ENCODE data around the gene CDKN2D. TPM values are rescaled to one million over a fixed set of nuclear protein-coding genes. Genes with fewer than 3 reads are reported as not detected.
"Not testable (repeated sequence)": the region's sequence is repeated elsewhere in the genome, so short reads cannot be mapped to it uniquely, and the experiment has no call there.

Gene CDKN2D
- polyA plus RNA-seq, 4 donors, result 10.7 to 12.3 (median 11.8) TPM

DNA sequence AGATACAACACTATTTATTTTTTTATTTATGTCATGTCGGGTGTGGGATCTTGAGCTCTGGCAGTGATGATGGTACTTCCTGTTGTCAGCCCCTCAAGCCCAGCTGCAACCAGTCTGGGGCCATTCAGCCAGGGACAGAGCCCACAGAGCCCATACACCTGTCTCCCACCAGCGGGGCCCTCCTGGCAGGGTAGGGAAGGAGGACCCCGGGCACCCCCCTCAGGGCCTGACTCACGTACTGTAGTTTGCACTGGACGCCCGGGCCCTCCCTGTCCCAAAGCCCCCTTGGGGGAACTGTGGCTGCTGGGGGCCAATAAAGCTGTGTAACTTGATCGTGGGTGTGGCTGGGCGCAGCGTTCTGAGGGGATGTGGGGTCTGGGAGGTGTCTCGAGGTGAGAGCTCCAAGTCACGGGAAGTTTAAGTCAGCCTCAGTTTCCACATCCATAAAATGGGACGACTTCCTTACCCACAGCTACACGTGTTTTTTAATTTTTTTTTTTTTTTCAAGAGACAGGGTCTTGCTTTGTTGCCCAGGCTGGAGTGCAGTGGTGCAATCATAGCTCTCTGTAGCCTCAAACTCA, 15.6 kb downstream of the CDKN2D start:
- no peak for DNase-seq (ENCODE audit: low read depth in 4 of 4, low spot score in 3 of 4)

DNA sequence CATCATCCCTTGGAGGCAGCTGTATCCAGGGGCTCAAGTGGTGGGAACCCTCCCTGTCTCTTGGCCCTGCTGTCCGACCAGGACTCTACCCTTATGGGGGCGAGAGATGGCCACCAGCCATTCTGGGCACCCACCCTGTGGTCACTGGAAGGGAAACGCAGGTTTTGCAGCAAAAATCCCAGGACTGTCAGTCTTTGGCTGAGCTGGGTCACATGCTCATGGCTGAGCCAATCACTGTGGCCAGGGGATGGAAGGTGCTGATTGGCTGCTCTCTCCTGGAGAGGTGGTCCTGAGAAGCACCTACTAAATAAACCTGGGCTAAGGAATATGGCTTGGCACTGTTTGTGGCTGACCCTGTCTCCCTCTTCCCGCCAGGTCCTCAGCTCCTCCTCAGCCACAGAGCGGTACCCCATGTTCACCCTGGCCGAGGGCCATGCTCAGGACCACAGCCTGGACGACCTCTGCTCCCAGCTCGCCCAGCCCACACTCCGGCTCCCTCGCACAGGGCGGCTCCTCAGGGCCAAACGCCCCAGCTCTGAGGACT, 16.2 kb downstream of the CDKN2D start:
- DNase-seq (ENCODE audit: low read depth in 4 of 4, low spot score in 3 of 4), result no peak

DNA sequence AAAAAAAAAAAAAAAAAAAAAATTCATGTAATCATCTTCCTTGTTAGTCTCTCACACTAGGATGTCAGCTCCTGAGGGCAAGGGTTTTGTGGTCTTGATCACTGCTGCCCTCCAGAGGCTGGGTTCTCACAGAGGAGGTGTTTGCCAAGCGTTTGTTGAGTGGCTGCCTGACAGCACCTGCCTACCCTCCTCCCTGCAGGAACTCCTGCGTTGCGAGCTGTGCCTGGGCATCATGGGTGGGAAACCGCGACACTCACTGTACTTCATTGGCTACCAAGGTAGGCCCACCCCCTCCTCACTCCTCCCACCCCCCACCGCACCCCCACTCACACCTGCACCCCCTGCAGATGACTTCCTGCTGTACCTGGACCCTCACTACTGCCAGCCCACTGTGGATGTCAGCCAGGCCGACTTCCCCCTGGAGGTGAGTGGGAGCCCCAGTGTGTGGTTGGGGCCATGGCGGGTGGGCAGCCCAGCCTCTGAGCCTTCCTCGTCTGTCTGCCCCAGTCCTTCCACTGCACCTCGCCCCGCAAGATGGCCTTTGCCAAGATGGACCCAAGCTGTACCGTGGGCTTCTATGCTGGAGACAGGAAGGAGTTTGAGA, 17.0 kb downstream of the CDKN2D start:
- no peak for DNase-seq (ENCODE audit: low read depth in 4 of 4, low spot score in 3 of 4)

DNA sequence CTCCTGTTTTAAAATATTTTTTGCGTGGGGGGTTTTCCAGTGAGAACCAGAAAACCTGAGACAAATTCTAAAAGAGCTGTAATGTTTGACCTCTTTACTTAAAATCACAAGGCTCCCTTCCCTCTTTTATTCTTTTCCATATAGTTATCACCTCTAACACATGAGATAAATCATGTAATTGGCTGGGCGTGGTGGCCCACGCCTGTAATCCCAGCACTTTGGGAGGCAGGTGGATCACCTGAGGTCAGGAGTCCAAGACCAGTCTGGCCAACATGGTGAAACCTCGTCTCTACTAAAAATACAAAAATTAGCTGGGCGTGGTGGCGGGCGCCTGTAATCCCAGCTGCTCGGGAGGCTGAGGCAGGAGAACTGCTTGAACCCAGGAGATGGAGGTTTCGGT, 17.8 kb downstream of the CDKN2D start:
- not testable (repeated sequence) for DNase-seq (ENCODE audit: low read depth in 4 of 4, low spot score in 3 of 4)

DNA sequence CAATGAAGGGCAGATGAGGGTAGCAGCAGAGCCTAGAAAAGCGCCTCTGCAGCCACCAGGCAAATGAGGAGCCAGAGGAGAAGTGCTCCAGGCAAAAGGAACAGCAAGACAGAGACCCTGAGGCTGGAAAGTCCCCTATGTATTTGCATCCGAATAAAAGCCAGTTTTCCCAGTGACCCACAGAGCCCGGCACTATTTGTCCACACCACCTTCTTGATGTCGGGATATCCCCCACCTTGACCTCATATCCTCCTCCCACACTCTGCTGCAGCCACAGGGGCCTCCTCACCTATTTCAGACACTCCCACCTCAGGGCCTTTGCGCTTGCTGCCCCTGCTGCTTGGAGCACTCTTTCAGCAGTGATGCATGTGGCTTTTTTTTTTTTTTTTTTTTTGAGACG, 18.4 kb downstream of the CDKN2D start:
- DNase-seq (ENCODE audit: low read depth in 4 of 4, low spot score in 3 of 4), result no peak

DNA sequence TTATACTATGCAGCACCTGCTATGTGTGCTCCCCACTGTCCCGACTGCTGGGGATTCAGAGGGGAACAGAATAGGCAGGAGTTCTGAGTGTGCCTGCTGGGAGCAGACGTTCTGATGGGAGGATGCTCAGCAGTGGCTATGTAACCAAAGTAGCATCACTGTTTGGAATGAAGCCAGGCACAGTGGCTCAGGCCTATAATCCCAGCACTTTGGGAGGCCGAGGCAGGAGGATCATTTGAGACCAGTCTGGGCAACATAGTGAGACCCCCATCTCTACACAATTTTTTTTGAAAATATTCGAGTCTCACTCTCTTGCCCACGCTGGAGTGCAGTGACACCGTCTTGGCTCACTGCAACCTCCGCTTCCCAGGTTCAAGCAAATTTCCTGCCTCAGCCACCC, 19.0 kb downstream of the CDKN2D start:
- DNase-seq (ENCODE audit: low read depth in 4 of 4, low spot score in 3 of 4), result no peak

DNA sequence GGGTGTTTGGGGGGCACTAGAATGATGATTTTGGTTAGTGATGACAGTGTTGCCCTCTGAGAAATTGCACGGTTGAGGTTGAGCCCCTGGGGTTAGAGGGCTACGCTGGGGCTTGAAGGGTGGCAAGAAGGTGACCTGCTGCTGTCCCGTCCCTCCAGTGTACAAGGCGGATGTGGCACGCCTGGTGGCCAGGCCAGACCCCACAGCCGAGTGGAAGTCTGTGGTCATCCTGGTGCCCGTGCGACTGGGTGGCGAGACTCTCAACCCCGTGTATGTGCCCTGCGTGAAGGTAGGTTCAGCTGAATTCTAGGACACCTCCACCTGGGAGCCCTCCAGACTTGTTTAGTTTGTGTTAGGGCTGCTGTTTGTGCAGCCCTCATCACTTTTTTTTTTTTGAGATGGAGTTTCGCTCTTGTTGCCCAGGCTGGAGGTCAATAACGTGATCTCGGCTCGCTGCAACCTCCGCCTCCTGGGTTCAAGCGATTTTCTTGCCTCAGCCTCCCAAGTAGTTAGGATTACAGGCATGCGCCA, 20.0 kb downstream of the CDKN2D start:
- DNase-seq (ENCODE audit: low read depth in 4 of 4, low spot score in 3 of 4), result no peak

DNA sequence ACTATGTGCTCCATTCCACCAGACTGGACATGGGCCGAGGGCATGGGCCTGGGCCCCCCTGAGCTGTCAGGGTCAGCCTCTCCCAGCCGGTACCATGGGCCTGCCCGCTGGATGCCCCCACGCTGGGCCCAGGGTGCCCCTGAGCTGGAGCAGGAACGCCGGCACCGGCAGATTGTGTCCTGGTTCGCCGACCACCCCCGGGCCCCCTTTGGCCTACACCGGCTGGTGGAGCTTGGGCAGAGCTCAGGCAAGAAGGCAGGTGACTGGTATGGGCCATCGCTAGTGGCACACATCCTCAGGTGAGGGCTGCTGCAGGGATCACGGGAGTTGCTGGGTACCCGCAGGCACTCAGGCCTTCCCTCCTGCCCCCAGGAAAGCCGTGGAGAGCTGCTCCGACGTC, 22.0 kb downstream of the CDKN2D start:
- no peak for DNase-seq (ENCODE audit: low read depth in 4 of 4, low spot score in 3 of 4)

DNA sequence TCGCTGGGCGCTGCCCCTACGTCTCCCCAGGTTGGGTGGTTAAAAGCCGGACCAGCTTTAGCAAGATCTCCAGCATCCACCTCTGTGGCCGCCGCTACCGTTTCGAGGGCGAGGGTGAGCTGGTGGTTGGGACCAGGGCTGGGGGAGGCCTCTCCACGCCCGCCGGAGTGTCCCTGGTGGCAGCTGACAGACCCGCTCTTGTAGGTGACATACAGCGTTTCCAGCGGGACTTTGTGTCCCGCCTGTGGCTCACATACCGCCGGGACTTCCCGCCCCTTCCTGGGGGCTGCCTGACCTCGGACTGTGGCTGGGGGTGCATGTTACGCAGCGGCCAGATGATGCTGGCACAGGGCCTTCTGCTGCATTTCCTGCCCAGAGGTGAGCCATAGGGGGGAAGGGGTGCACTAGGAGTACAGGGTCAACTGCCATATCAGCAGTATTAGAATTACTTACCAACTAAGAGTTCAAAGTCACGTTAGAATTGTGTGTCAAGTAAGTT, 24.0 kb downstream of the CDKN2D start:
- DNase-seq (ENCODE audit: low read depth in 4 of 4, low spot score in 3 of 4), result no peak

DNA sequence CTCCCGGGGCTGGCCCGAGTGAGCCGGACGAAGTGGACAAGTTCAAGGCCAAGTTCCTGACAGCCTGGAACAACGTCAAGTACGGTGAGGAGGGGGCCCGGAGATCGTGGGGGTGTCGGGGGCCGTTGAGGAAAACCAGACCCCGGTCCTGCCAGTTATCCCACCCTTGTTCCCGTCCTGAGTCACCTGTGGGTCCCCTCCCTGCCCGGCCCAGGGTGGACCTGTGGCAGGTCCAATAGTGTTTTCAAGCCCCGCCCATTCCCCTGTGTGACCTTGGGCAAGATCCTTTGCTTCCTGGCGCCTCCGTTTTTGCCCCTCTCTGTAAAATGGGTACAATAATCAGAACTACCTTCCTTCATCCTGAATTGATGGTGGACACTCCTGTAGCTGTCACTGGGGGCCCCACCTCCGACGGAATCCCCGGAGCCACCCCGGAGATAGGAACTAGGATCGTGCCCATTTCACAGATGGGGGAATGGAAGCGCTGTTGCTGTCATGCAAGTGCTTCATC, 24.5 kb downstream of the CDKN2D start:
- no peak for DNase-seq (ENCODE audit: low read depth in 4 of 4, low spot score in 3 of 4)

DNA sequence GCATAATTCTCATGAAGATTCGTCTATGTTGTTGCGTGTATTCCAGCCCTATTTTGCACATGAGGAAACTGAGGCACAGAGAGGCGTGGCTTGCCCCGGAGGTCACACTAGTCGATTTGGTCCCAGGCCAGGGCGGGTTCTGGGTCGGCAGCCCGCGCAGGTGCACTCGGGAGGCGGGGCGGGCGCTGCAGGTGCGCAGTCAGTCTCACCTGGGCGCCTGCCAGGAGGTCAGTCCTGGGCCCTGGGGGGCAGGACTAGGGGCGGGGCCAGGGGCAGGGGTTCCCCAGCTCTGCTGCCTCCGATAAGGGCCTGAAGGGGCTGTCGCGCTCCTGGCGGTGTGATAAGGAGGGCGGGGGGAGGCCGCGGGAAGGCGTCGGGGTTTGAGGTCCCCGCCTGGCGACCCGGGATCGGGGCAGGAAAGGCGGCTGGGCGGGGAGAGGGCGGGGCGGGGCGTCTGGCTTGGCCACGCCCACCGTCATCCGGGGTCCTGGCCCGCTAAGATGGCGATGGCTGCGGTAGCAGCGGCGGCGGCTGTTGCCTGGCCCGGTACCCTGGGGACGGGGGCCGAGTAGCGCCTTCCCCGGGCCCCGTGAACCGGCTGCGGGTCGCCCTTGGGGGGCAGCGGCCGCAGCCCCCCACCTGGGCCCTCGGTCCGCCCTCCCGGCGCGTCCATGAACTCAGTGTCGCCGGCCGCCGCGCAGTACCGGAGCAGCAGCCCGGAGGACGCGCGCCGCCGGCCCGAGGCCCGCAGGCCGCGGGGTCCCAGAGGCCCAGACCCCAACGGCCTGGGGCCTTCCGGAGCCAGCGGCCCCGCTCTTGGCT, 25.1 kb downstream of the CDKN2D start, which contains the start of gene ATG4D:
Gene ATG4D, plus strand, starts transcription at position 485 of the 822 bp plus-strand sequence. Its CDS starts 187 bp downstream, at position 672.
- peak in 2 of 4 donors; percentile 43 to 52 for DNase-seq (ENCODE audit: low read depth in 4 of 4, low spot score in 3 of 4)

DNA sequence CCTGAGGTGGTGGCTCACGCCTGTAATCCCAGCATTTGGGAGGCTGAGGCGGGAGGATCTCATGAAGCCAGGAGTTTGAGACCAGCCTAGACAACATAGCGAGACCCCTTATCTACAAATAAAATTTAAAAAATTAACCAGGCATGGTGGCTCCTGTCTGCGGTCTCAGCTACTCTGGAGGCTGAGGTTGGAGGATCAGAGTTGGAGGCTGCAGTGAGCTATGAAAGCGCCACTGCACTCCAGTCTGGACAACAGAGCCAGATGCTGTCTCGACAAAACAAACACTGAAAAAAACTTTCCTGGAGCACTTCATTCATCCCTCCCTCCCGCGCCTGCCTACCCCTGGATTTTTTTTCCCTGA, 25.7 kb downstream of the CDKN2D start:
- DNase-seq (ENCODE audit: low read depth in 4 of 4, low spot score in 3 of 4), result no peak

DNA sequence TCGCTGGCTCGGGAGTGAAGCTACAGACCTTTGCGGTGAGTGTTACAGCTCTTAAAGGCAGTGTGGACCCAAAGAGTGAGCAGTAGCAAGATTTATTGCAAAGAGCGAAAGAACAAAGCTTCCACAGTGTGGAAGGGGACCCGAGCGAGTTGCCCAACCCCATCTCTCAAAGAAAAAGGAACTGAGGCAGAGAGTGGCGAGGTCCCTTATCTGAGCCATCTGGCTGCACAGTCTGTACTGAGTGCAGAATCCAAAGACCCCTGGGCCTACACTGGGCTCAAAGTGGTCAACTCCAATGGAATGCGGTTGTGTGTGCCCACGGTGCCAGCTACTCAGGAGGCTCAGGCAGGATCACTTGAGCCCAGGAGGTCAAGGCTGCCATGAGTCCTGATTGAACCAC, 29.8 kb downstream of the CDKN2D start:
- not testable (repeated sequence) for DNase-seq (ENCODE audit: low read depth in 4 of 4, low spot score in 3 of 4)

DNA sequence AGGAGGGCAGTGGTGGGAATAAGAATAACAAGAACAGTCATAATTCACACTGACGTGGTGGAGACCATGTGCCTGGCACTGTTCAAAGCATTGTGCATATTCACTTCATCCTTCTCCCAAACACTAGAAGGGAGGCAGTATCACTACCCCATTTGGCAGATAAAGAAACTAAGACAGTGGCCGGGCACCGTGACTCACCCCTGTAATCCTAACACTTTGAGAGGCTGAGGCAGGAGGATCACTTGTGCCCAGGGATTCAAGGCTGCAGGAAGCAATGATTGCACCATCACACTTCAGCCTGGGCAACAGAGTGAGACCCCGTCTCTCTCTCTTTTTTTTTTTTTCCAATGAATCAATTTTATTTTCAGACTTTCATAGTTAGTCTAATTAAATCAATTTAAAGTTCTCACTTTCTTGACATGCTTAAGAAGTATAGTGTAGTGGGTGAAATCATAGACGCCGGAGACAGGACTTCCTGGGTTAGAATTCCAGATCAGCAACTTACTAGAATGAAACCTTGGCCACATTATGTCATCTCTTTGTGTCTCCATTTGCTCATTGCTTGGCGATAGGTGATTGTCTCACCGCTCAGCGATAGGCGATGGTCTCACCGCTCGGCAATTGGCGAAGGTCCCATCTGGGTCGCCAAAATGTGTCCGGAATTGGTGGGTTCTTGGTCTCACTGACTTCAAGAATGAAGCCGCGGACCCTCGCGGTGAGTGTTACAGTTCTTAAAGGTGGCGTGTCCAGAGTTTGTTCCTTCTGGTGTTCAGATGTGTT, 30.4 kb downstream of the CDKN2D start:
- no peak for DNase-seq (ENCODE audit: low read depth in 4 of 4, low spot score in 3 of 4)

DNA sequence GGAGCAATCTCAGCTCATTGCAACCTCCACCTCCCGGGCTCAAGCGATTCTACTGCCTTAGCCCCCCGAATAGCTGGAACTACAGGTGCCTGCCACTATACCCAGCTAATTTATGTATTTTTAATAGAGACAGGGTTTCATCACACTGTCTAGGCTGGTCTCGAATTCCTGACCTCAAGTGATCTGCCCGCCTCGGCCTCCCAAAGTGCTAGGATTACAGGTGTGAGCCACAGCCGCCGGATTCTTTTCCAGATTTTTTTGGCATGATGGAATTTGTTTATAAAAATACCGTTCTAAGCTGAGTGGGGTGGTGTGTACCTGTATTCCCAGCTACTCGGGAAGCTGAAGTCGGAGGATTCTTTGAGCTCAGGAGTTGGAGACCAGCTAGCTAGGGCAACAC, 31.1 kb downstream of the CDKN2D start:
- DNase-seq (ENCODE audit: low read depth in 4 of 4, low spot score in 3 of 4), result no peak

DNA sequence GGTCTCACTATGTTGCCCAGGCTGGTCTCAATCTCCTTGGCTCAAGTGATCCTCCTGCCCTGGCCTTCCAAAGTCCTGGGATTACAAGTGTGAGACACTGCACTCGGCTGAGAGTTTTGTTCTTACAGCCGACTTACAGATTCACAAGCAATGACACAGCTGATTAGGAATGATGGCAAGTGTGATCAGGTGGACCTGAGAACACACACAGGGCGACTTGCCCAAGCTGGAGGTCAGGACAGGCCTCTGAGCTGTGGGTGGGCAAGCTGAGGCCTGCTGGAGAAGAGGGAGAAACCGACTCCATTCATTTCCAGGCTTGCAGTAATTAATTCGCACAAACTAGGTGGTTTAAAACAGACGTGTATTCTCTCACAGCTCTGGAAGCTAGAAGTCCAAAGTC, 33.2 kb downstream of the CDKN2D start:
- DNase-seq (ENCODE audit: low read depth in 4 of 4, low spot score in 3 of 4), result no peak

DNA sequence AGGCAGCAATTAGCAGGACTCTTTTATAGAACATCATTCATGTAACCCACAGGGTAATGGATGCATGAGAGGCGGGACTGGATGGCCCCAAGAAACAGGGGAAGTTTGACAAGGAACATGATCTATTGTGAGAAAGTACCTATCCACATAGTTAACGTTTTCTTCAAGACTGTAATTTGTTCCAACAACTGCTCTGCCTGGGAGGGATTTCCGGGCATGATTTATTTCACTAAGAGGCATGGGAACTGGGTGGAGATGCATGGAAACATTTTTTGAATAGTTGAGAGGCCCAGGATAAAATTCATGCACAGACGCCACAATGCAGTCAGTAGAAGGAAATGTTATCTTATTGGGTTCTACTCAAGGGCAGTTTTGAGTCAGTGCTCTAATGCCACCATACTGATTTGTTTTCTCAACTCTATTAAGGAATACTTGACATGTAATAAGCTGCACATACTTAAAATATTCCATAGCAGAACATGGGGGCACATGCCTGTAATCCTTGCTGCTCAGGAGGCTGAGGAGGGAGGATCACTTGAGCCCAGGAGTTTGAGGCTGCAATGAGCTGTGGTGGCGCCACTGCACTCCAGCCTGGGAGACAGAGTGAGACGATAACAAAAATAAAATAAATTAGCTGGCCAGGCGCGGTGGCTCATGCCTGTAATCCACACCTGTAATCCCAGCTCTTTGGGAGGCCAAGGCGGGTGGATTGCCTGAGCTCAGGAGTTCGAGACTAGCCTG, 35.0 kb downstream of the CDKN2D start:
- no peak for DNase-seq (ENCODE audit: low read depth in 4 of 4, low spot score in 3 of 4)

DNA sequence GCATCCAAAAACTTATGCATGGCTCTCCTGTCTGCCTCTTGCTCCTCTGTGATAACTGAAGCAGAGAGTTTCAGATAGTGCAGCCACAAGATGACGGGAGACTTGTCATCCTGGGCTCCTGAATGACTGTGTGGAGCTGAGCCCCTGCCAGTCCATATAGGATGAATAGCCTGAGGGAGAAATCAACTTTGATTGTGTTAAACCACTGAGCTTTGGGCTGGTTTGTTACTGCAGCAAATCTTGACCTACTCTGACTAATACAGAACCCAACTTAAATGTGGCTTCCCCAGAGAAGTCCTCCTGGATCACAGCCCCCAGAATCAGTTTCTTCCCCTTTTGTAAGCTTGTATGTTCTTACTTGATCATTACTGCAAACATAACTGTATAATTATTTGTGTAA, 36.3 kb downstream of the CDKN2D start:
- DNase-seq (ENCODE audit: low read depth in 4 of 4, low spot score in 3 of 4), result no peak

DNA sequence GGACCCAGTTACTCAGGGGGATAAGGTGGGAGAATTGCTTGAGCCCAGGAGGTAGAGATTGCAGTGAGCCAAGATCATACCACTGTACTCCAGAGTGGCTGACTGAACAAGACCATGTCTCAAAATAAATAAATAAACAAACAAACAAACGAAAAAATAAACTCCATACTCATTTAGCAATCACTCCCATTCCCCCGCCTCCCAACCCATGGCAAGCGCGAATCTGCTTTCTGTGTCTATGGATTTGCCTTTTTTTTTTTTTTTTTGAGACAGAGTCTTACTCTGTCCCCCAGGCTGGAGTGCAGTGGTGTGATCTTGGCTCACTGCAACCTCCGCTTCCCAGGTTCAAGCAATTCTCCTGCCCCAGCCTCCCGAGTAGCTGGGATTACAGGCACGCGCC, 41.9 kb downstream of the CDKN2D start:
- DNase-seq (ENCODE audit: low read depth in 4 of 4, low spot score in 3 of 4), result not testable (repeated sequence)

DNA sequence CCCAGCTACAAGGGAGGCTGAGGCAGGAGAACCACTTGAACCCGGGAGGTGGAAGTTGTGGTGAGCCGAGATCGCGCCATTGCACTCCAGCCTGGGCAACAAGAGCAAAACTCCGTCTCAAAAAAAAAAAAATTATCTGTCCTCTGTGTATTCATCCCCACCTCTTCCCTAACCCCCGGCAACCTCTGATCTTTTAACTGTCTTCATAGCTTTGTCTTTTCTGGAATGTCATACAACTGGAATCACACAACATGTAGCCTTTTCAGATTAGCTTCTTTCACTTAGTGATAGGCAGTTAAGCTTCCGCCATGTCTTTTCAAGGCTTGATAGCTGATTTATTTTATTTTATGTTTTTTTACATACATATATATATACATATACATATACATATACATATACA, 43.1 kb downstream of the CDKN2D start:
- DNase-seq (ENCODE audit: low read depth in 4 of 4, low spot score in 3 of 4), result no peak
